GM12874 (cell line): ENCODE results near the gene HDAC6.

Experiments
- CTCF ChIP-seq: IDR thresholded peaks from 2 replicates; pipeline ENCODE4 v1.5.1; 2011; ENCODE audit warnings: low read depth, mild to moderate bottlenecking, control low read depth, low read length, moderate library complexity; ENCODE audit not compliant: insufficient read depth

Gene HDAC6

GRCh38 chrX:48785186-48785539 is 16.7 kb upstream of the HDAC6 start:
- TF ChIP-seq CTCF: no peak

- TF ChIP-seq CTCF: no peak
These were observed 16.2 kb upstream of the HDAC6 start for GRCh38 chrX:48785540-48786214.

- TF ChIP-seq CTCF: no peak
These were observed 15.5 kb upstream of the HDAC6 start, which contains the start of gene GATA1 for GRCh38 chrX:48786341-48786800. Gene GATA1 (plus strand): TSS chrX:48786590. CDS start chrX:48791110, 4,520 bp downstream.

- TF ChIP-seq CTCF: no peak
These were observed 14.9 kb upstream of the HDAC6 start for GRCh38 chrX:48786825-48787504.

- TF ChIP-seq CTCF: no peak
These were observed 14.1 kb upstream of the HDAC6 start for GRCh38 chrX:48787505-48788443.

- no peak for TF ChIP-seq CTCF
These were observed 12.3 kb upstream of the HDAC6 start for GRCh38 chrX:48789366-48790220.

GRCh38 chrX:48790477-48790876 is 11.4 kb upstream of the HDAC6 start:
- TF ChIP-seq CTCF: no peak
